BLaER1 treated with 17β-estradiol and CSF1 and Interleukin-3, amounts not matched to agents 10 nM and 100 nM (cell line): ENCODE measurements around the gene RFX1.
A peak's percentile ranks its signal among the peaks of the same experiment; 100 is the strongest.
"Not testable (repeated sequence)": the region's sequence is repeated elsewhere in the genome, so short reads cannot be mapped to it uniquely, and the experiment has no call there.

Experiments used
- H3K27ac ChIP-seq, 11 experiments: shearing (Covaris generic); formaldehyde crosslinking; 2 replicates each; pipeline ENCODE4 v1.8.1; 2022
- H3K27me3 ChIP-seq, 11 experiments: shearing (Covaris generic); formaldehyde crosslinking; 2 replicates each; pipeline ENCODE4 v1.8.1; 2022
- H3K36me3 ChIP-seq, 11 experiments: shearing (Covaris generic); formaldehyde crosslinking; 2 replicates each; pipeline ENCODE4 v1.8.1; 2022
- H3K4me1 ChIP-seq, 10 experiments: shearing (Covaris generic); formaldehyde crosslinking; 2 replicates each; pipeline ENCODE4 v1.8.1; 2022
- H3K4me2 ChIP-seq, 11 experiments: shearing (Covaris generic); formaldehyde crosslinking; 2 replicates each; pipeline ENCODE4 v1.8.1; 2022
- H3K4me3 ChIP-seq, 10 experiments: shearing (Covaris generic); formaldehyde crosslinking; 2 replicates each; pipeline ENCODE4 v1.8.1; 2022
- H3K9ac ChIP-seq, 11 experiments: shearing (Covaris generic); formaldehyde crosslinking; 2 replicates each; pipeline ENCODE4 v1.8.1; 2022
- H3K9me3 ChIP-seq, 11 experiments: shearing (Covaris generic); formaldehyde crosslinking; replicated peaks in 1 of 11; 2 replicates each; pipeline ENCODE4 v1.8.1; 2022
- H4K20me1 ChIP-seq, 11 experiments: shearing (Covaris generic); formaldehyde crosslinking; 2 replicates each; pipeline ENCODE4 v1.8.1; 2022
- Cebpa-rat ChIP-seq, 11 experiments: shearing (Covaris generic); IDR thresholded peaks; 2 replicates each; pipeline ENCODE4 v1.8.1; 2022

RFX1 gene

DNA sequence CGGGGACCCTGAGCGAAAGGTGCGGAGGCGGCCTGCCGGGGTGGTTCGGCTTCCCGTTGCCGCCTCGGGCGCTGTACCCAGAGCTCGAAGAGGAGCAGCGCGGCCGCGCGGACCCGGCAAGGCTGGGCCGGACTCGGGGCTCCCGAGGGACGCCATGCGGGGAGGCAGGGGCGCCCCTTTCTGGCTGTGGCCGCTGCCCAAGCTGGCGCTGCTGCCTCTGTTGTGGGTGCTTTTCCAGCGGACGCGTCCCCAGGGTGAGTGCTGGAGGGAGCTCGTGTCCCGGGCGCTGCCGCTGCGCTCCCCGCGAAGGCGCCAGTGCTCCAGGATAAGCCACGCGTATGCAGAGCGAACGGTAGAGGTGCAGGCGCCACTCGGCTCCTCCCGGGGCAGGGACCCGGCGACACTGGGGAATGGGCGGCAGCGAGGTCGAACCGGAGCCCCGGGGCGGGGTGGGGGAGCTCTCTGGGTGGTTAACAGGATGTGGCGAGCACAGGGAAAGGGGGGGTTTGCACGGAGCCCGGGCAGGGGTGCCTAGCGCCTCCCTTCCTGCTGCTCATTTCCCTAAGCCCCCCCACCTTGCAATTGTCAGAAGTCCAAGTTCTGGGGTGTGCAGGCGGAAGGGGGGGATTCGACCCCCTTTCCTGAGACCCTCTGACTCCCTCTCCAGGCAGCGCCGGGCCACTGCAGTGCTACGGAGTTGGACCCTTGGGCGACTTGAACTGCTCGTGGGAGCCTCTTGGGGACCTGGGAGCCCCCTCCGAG is 25.8 kb upstream of the RFX1 start, which contains the start of gene IL27RA:
Gene IL27RA, plus strand, starts transcription at position 44 of the 762 bp plus-strand sequence. Its CDS starts 111 bp downstream, at position 155.
- Histone ChIP-seq H3K36me3 (peaks cover 0 to 8% (median 0%) of the 10 kb centered on the region in 11 experiments; a peak in 3 of 22 replicates), H3K9me3 (no peaks in the 10 kb centered on the region), H3K27me3 (peaks cover 0 to 14% (median 0%) of the 10 kb centered on the region in 11 experiments; a peak in 7 of 22 replicates), H3K4me2 (peak within 1 kb of the TSS; percentile 87 to 99 (median 93)), H3K4me3 (peak within 1 kb of the TSS; percentile 66 to 79 (median 71)), H4K20me1 (no peaks in the 10 kb centered on the region), H3K4me1 (peaks cover 8 to 34% (median 26%) of the 10 kb centered on the region in 10 experiments), H3K27ac (peak within 1 kb of the TSS; percentile 38 to 86 (median 72); a peak in 21 of 22 replicates), H3K9ac (peak within 1 kb of the TSS; percentile 69 to 84 (median 81))
- no peak for TF ChIP-seq Cebpa-rat (IDR thresholded peaks at IDR 0.05)

DNA sequence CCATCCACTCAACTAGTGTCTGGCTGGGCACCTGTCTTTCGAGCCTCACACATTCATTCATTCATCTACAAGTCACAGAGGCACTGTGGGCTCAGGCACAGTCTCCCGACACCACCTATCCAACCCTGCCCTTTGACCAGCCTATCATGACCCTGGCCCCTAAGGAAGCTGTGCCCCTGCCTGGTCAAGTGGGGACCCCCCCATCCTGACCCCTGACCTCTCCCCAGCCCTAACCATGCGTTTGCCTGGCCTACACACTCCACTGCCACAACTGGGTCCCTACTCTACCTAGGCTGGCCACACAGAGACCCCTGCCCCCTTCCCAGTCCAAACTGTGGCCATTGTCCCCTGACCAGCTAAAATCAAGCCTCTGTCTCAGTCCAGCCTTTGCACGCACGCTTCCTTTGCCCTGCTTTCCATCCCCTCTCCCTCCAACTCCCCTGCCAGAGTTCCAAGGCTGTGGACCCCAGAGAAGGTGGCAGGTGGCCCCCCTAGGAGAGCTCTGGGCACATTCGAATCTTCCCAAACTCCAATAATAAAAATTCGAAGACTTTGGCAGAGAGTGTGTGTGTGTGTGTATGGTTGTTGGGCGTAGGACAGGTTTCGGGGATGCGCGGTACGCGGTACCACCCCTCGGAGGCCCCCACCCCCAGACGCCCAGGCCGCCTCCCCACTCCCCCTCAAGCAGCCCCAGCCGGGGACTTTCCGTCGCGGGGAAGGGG is 25.0 kb upstream of the RFX1 start:
- Histone ChIP-seq H3K9me3 (no peaks in the 10 kb centered on the region), H3K27me3 (peaks cover 0 to 14% (median 0%) of the 10 kb centered on the region in 11 experiments; a peak in 7 of 22 replicates), H3K27ac (peak overlapping the region in 9 of 11 experiments; percentile 63 to 86 (median 74); a peak in 16 of 22 replicates), H3K4me1 (peaks cover 15 to 41% (median 26%) of the 10 kb centered on the region in 10 experiments), H3K9ac (peak overlapping the region; percentile 69 to 84 (median 81)), H3K4me3 (peak overlapping the region; percentile 66 to 79 (median 71)), H3K4me2 (peak overlapping the region; percentile 87 to 99 (median 93)), H4K20me1 (no peaks in the 10 kb centered on the region), H3K36me3 (peaks cover 0 to 7% (median 0%) of the 10 kb centered on the region in 11 experiments; a peak in 2 of 22 replicates)
- no peak for TF ChIP-seq Cebpa-rat (IDR thresholded peaks at IDR 0.05)

GRCh38 chr19:14028901-14029300 is 22.8 kb upstream of the RFX1 start:
- H3K4me2 ChIP-seq: peak overlapping the region in 9 of 11 experiments; percentile 6 to 56 (median 29); a peak in 12 of 22 replicates
- peaks cover 25 to 64% (median 32%) of the 10 kb centered on the region in 10 experiments for H3K4me1 ChIP-seq
- no peak overlapping the region for H3K27ac ChIP-seq
- no peak overlapping the region for H3K4me3 ChIP-seq
- H4K20me1 ChIP-seq: no peaks in the 10 kb centered on the region
- H3K36me3 ChIP-seq: no peaks in the 10 kb centered on the region
- TF ChIP-seq Cebpa-rat (IDR thresholded peaks at IDR 0.05): no peak
- no peak overlapping the region for H3K9ac ChIP-seq
- no peaks in the 10 kb centered on the region for H3K9me3 ChIP-seq
- peaks cover 0 to 14% (median 0%) of the 10 kb centered on the region in 11 experiments; a peak in 7 of 22 replicates for H3K27me3 ChIP-seq

DNA sequence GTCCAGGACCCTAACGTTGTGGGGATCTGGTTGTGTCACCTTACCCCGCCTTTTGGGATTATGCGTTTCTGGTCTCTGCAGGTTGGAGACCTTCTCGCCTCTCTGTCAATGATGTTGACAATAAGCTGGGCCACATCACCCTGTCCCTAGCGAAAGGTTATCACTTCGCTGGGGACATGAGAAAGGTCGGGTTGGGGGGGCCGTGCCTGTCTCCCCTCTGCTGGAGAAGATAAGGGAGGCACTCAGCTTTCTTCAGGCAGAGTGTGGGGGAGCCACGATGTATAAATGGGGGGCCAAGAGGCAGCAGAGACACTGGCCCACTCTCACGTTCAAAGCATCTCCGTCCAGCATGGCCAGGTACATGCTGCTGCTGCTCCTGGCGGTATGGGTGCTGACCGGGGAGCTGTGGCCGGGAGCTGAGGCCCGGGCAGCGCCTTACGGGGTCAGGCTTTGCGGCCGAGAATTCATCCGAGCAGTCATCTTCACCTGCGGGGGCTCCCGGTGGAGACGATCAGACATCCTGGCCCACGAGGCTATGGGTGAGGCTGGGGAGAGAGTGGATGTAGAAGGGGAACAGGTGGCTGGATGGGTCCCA is 21.8 kb upstream of the RFX1 start, which contains the start of gene RLN3:
Gene RLN3, plus strand, starts transcription at position 293 of the 595 bp plus-strand sequence. Its CDS starts 57 bp downstream, at position 350.
- H3K9ac ChIP-seq: no peak within 1 kb of the TSS
- H3K9me3 ChIP-seq: no peaks in the 10 kb centered on the region
- no peaks in the 10 kb centered on the region for H3K36me3 ChIP-seq
- TF ChIP-seq Cebpa-rat (IDR thresholded peaks at IDR 0.05): no peak
- peaks cover 0 to 14% (median 0%) of the 10 kb centered on the region in 11 experiments; a peak in 7 of 22 replicates for H3K27me3 ChIP-seq
- no peak within 1 kb of the TSS for H3K4me3 ChIP-seq
- H3K4me2 ChIP-seq: peak within 1 kb of the TSS in 9 of 11 experiments; percentile 6 to 56 (median 29); a peak in 15 of 22 replicates
- H3K27ac ChIP-seq: no peak within 1 kb of the TSS
- no peaks in the 10 kb centered on the region for H4K20me1 ChIP-seq
- peaks cover 31 to 72% (median 40%) of the 10 kb centered on the region in 10 experiments for H3K4me1 ChIP-seq

DNA sequence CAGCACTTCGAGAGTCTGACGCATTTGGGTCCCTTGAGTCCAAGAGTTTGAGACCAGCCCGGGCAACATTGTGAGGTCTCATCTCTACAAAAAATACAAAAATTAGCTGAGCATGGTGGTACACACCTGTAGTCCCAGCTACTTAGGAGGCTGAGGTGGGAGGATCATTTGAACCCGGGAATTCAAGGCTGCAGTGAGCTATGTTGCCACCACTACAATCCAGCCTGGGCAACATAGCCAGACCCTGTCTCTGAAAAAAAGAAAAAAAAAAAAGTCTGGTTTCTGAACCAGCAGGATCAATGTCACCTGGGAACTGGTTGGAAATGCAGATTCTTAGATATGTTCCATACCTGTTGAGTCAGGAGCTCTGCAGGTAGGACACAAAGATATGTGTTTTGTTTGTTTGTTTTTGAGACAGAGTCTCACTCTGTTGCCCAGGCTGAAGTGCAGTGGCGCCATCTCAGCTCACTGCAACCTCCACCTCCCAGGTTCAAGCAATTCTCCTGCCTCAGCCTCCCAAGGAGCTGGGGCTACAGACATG is 20.6 kb upstream of the RFX1 start:
- H3K9ac ChIP-seq, H3K4me3 ChIP-seq, H4K20me1 ChIP-seq, H3K36me3 ChIP-seq, H3K9me3 ChIP-seq: not testable (repeated sequence)
- peaks cover 0 to 14% (median 0%) of the 10 kb centered on the region in 11 experiments; a peak in 7 of 22 replicates for H3K27me3 ChIP-seq
- peak overlapping the region in 4 of 11 experiments; percentile 17 to 55 (median 48); a peak in 6 of 22 replicates for H3K4me2 ChIP-seq
- H3K4me1 ChIP-seq: peaks cover 22 to 64% (median 33%) of the 10 kb centered on the region in 10 experiments
- H3K27ac ChIP-seq: 0 out of 22 replicates have a peak overlapping the region, but pooled peaks of 1 of the 11 experiments have one; percentile 13

DNA sequence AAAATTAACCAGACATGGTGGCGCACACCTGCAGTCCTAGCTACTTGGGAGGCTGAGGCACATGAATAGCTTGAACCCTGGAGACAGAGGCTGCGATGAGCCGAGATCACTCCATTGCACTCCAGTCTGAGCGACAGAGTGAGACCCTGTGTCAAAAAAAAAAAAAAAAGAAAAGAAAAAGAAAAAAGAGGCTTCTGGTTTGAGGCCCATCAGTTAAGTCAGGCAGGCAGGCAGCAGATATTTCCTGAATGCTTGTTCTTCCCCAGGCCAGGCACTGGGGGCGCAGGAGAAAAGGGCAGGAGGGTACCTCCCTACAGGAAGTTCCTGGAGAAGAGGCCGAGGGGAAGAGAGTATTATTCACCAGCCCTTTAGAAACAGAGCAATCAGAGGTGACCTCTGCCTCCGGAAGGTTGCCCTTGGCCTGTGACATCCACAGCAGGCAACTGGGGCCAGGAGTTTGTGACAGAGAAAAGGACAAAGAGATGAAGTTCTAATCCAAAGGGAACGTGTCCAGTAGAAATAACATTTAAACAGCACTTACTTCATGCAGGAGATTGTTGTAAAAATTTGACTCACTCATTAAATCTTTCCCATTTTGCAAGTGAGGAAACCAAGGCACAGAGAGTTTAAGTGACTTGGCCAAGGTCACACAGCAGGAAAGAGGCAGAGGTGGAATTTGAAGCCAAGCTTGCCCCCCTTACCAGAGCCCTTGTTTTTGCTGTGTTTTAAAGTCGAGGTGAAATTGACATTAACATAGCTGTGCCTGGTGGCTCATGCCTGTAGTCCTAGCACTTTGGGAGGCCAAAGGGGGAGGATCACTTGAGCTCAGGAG is 17.5 kb upstream of the RFX1 start:
- Histone ChIP-seq H3K4me2 (peak overlapping the region in 9 of 11 experiments; percentile 11 to 66 (median 54); a peak in 14 of 22 replicates), H4K20me1 (no peaks in the 10 kb centered on the region), H3K9ac (peak overlapping the region in 5 of 11 experiments; percentile 14 to 38 (median 28); a peak in 5 of 22 replicates), H3K4me3 (no peak overlapping the region), H3K9me3 (no peaks in the 10 kb centered on the region), H3K36me3 (no peaks in the 10 kb centered on the region), H3K27ac (peak overlapping the region in 10 of 11 experiments; percentile 13 to 70 (median 53); a peak in 17 of 22 replicates), H3K4me1 (peaks cover 24 to 66% (median 32%) of the 10 kb centered on the region in 10 experiments), H3K27me3 (no peaks in the 10 kb centered on the region)
- TF ChIP-seq Cebpa-rat (IDR thresholded peaks at IDR 0.05): no peak

DNA sequence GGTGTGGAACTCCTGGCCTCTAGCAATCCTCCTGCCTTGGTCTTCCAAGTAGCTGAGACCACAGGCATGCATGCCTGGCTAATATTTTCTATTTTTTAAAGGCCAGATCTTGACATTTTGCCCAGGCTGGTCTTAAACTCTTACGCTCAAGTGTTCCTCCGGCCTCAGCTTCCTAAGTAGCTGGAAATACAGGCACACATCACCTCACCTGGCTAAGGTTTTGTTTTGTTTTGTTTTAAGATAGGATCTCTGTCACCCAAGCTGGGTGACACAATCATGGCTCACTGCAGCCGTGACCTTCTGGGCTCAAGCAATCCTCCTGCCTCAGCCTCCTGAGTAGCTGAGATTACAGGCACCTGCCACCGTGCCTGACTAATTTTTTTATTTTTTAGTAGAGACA is 16.3 kb upstream of the RFX1 start:
- Histone ChIP-seq H4K20me1 (no peaks in the 10 kb centered on the region), H3K4me3 (no peak overlapping the region), H3K9me3 (no peaks in the 10 kb centered on the region), H3K27me3 (no peaks in the 10 kb centered on the region), H3K9ac (no peak overlapping the region), H3K27ac (no peak overlapping the region), H3K4me2 (no peak overlapping the region), H3K36me3 (no peaks in the 10 kb centered on the region), H3K4me1 (peaks cover 27 to 71% (median 40%) of the 10 kb centered on the region in 10 experiments)
- no peak for TF ChIP-seq Cebpa-rat (IDR thresholded peaks at IDR 0.05)
